Mammary epithelial cell (primary cell): Measurements from ENCODE around the gene DHX16.

Experiments used
- CTCF ChIP-seq, 2 donors: IDR thresholded peaks in 1 of 2; conservative IDR thresholded peaks in 1 of 2; 2 replicates each; pipeline ENCODE4 v1.5.1; 2011 to 2012; ENCODE audit warnings: inconsistent platforms in 2 of 2, low read length in 2 of 2, mild to moderate bottlenecking in 2 of 2, control low read depth in 1 of 2, low read depth in 1 of 2; ENCODE audit not compliant: insufficient read depth in 1 of 2; ENCODE audit errors: extremely low read depth in 1 of 2
- EZH2 ChIP-seq: IDR thresholded peaks from 2 replicates; pipeline ENCODE4 v1.6.1; 2012; ENCODE audit warnings: low read length, inconsistent platforms, borderline replicate concordance

GRCh38 chr6:30717129-30717844 lies 44.5 kb upstream of the DHX16 start, which contains the start of gene MDC1:
- TF ChIP-seq EZH2 = no peak
- TF ChIP-seq CTCF (conservative IDR thresholded peaks at IDR 0.05 in 1 of 2, IDR thresholded peaks at IDR 0.05 in 1 of 2; ENCODE audit: extremely low read depth in 1 of 2, insufficient read depth in 1 of 2, low read depth in 1 of 2, low read length in 2 of 2) = peak in 1 of 2 donors; percentile 43
